Inferior parietal cortex (tissue), 1 donor: ENCODE results near the gene TMEM132D.
"Not testable (repeated sequence)": the region's sequence is repeated elsewhere in the genome, so short reads cannot be mapped to it uniquely, and the experiment has no call there.

Experiments
- DNase-seq: peaks from one replicate; pipeline ENCODE4 v3.0.0-alpha.2; 2016; ENCODE audit errors: extremely low spot score

Gene TMEM132D

GRCh38 chr12:129903956-129904829 is at the start of gene TMEM132D:
TSS of gene TMEM132D (minus strand) at chr12:129904025.
- no peak for DNase-seq

GRCh38 chr12:129949651-129950050 is 45.8 kb upstream of the TMEM132D start:
- DNase-seq, result no peak

GRCh38 chr12:129941618-129942017 is 37.8 kb upstream of the TMEM132D start:
- no peak for DNase-seq

- no peak for DNase-seq
Measured at GRCh38 chr12:129938089-129938488, 34.3 kb upstream of the TMEM132D start.

- no peak for DNase-seq
Measured at GRCh38 chr12:129937426-129937825, 33.6 kb upstream of the TMEM132D start.

- no peak for DNase-seq
Measured at GRCh38 chr12:129928643-129929042, 24.8 kb upstream of the TMEM132D start.

- no peak for DNase-seq
Measured at GRCh38 chr12:129927316-129927900, 23.6 kb upstream of the TMEM132D start.

- peak; percentile 82 for DNase-seq
Measured at GRCh38 chr12:129911428-129912049, 7.7 kb upstream of the TMEM132D start.

GRCh38 chr12:129909051-129910020 is 5.5 kb upstream of the TMEM132D start:
- DNase-seq, result no peak

- DNase-seq, result no peak
Measured at GRCh38 chr12:129903092-129903945, 506 bp downstream of the TMEM132D start.

- DNase-seq, result no peak
Measured at GRCh38 chr12:129902371-129903091, 1.3 kb downstream of the TMEM132D start.

GRCh38 chr12:129901254-129901653 is 2.6 kb downstream of the TMEM132D start:
- DNase-seq, result no peak

- no peak for DNase-seq
Measured at GRCh38 chr12:129900306-129900705, 3.5 kb downstream of the TMEM132D start.

- DNase-seq, result not testable (repeated sequence)
Measured at GRCh38 chr12:129899045-129899444, 4.8 kb downstream of the TMEM132D start.

GRCh38 chr12:129893691-129894090 is 10.1 kb downstream of the TMEM132D start:
- DNase-seq, result no peak

- DNase-seq, result no peak
Measured at GRCh38 chr12:129887101-129887500, 16.7 kb downstream of the TMEM132D start.

- no peak for DNase-seq
Measured at GRCh38 chr12:129886541-129886940, 17.3 kb downstream of the TMEM132D start.

- DNase-seq, result no peak
Measured at GRCh38 chr12:129885287-129885686, 18.5 kb downstream of the TMEM132D start.

GRCh38 chr12:129877411-129877810 is 26.4 kb downstream of the TMEM132D start:
- no peak for DNase-seq

GRCh38 chr12:129873833-129874208 is 30.0 kb downstream of the TMEM132D start:
- no peak for DNase-seq
